Stimulated activated CD8-positive, alpha-beta memory T cell treated with anti-CD3 and anti-CD28 coated beads, Interleukin-2, amount 100 ng/mL, for 1 hour (primary cell): ENCODE measurements around the gene PANX1.

Source experiments
- DNase-seq, 2 donors: peaks; one replicate each; pipeline ENCODE4 v3.0.0-alpha.2; 2020; ENCODE audit warnings: low read depth in 2 of 2

PANX1 gene

GRCh38 chr11:94129512-94130297, 1.1 kb downstream of the PANX1 start:
- DNase-seq: no peak

GRCh38 chr11:94130298-94131046, 1.8 kb downstream of the PANX1 start:
- DNase-seq: no peak

- no peak for DNase-seq
Measured at GRCh38 chr11:94131047-94131717, 2.5 kb downstream of the PANX1 start.

GRCh38 chr11:94131718-94132115, 3.1 kb downstream of the PANX1 start:
- DNase-seq: no peak

GRCh38 chr11:94132152-94132558, 3.5 kb downstream of the PANX1 start:
- DNase-seq: no peak

- no peak for DNase-seq
Measured at GRCh38 chr11:94132823-94133408, 4.3 kb downstream of the PANX1 start.

GRCh38 chr11:94133752-94134151, 5.1 kb downstream of the PANX1 start:
- no peak for DNase-seq

DNA sequence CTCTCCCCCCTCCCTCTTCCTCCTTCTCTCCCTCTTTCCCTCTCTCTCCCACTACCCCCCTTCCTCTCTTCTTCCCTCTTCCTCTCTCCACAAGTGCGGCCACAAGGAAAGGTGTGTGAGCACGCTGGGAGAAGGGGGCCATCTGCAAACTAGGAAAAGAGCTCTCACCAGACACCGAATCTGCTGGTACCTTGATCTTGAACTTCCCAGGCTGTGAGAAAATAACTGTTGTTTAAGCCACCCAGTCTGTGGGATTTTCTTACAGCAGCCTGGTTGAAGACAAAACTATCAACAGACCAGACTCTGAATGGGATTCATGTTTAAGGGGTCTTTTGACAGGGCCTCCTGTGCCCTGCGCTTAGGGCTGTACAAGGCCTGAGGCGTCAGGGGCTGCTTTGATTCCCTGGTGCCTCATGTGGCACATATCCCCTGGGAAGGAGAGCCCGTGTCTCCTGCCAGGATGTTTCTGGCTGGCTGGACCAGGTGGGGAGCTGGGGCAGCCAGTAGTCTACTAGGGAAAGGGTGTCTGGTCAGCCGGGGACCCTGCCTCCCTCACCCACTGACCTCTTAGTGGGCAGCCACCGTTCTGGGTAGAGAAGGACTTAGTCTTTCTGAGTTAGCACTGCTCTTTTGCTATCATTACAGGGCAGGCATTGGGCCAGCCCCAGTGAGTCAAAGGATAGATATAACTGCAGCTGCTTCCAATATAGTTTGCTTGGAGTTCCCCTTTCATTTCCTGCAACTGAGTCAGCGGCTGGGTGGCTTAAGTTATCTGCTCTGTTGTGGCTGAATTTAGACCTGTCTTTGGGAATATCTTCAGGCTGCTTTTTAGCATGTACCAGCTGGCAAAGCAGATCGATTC, 6.2 kb downstream of the PANX1 start:
- DNase-seq: no peak

GRCh38 chr11:94139416-94139815, 10.8 kb downstream of the PANX1 start:
- DNase-seq: no peak

DNA sequence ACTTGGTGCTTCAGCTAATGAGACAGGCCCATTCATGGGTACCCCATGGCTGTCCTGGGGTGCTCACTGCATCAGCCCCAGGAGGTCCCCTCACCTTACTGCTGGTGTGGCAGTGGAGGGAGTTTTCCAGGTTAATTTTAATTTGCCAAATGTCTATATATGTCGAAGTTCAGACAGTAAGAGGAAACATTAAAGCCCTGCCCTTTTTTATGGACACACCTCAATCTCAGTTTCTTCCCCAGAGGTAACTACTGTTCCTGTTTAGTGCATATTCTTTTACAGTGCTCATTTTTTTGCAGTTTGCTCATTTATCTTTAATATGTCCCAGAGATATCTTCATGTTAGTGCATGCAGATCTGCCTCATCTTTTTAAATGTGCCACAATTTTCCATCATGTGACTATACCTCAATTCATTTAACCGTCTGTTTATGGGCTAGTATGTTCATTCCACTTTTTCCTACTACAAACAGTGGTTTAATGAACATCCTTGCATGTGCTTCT, 11.6 kb downstream of the PANX1 start:
- DNase-seq: no peak

DNA sequence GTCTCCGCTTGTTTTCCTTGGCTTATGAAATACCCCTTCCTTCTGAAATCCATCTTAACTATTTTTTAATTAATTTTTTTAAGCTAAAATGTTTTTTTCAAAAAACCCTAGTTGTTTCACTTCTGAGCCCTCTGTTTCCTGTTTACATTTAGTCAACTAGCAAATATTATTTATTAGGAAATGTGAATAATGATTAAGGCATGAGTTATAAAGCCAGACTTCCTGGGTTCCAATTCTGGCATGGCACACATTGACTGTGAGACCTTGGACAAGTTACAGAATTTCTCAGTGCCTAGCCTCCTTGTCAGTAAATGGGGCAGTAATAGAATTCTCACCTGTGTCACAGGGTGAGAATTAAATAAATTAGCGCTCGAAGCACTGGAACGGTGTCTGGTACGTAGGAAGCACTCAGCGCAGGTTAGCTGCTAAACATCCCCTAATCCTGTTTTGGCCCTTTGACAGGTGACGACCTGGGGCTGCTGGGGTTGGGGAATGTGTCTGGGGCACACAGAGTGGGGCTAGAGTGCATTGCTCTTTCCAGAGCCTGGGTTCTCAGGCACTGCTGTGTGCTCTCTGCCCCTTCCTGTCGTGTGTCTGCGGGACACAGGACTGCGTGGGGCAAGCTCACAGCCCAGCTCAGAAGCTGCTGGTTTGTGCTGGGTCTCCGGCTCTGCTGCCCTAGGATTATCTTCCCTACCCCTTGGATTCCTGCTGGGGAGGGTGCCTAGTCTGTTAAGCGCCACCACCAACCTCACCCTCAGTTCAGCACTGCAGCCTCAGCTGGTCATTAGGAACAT, 13.1 kb downstream of the PANX1 start:
- DNase-seq: no peak

GRCh38 chr11:94142308-94143281, 14.0 kb downstream of the PANX1 start:
- no peak for DNase-seq

GRCh38 chr11:94144216-94144615, 15.6 kb downstream of the PANX1 start:
- DNase-seq: no peak

GRCh38 chr11:94144664-94145063, 16.0 kb downstream of the PANX1 start:
- no peak for DNase-seq

- DNase-seq: no peak
Measured at GRCh38 chr11:94145431-94145830, 16.8 kb downstream of the PANX1 start.

DNA sequence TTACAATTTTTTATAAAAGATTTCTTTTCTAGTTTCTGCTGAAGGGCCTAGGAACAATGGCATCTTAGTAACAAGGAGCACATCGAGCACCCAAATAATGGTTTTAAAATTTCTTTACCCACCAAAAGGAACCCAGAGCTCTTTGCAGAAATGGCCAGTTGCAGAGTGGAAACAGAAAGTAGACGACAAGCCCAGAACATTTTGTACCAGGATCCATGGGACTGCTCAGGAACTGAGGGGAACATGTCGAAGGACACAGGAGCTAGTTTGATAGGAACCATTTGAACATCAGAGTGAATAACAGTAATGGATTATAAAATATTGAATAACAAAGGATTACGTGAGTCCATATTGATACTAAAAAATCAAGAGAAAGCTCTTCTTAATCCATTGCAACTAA, 17.3 kb downstream of the PANX1 start:
- no peak for DNase-seq

- DNase-seq: no peak
Measured at GRCh38 chr11:94147433-94147845, 18.8 kb downstream of the PANX1 start.

GRCh38 chr11:94148189-94148588, 19.5 kb downstream of the PANX1 start:
- no peak for DNase-seq

DNA sequence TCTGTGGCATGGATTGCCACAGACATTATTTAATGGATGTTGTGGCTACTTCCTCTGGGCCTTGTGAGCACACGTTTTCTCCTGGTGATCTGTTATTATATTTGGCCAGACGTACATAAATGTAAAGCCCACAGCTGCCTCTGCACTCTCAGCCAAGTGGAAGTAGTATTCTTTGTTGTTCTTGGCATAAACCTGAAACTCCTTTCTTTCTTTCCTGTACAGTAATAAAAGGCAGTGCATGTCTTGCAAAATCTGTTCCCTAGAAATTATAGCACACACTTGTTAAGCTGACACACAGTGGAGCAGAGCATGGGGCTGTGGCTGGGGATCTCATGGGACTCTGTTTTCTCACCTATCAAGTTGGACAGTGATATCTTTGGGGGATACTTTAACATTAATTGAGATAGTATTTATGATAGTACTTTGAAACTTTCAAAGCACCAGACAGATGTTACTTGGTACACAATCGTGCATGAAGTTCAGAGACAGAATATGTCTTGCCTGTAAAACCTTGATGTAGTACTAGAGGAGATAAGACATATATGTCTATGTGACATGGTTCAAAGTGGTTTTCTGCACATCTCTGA, 20.9 kb downstream of the PANX1 start:
- no peak for DNase-seq
